Endodermal cell (in vitro differentiated cells): ENCODE measurements around the gene PRR30. TPM values are rescaled to one million over a fixed set of nuclear protein-coding genes. Genes with fewer than 3 reads are reported as not detected.

Source experiments
- DNase-seq: peaks from one replicate; pipeline ENCODE4 v3.0.0-alpha.2; 2017
- H3K27ac ChIP-seq: 2 replicates; pipeline ENCODE4 v1.5.1; 2013; ENCODE audit warnings: mild to moderate bottlenecking, low read depth, low read length, moderate library complexity
- H3K27me3 ChIP-seq: 2 replicates; pipeline ENCODE4 v1.6.1; 2013; ENCODE audit warnings: mild to moderate bottlenecking, low read length, moderate library complexity; ENCODE audit not compliant: insufficient read depth, control insufficient read depth, poor library complexity, severe bottlenecking
- H3K36me3 ChIP-seq: 2 replicates; pipeline ENCODE4 v1.7.0; 2013; ENCODE audit warnings: mild to moderate bottlenecking, low read length, moderate library complexity; ENCODE audit not compliant: control insufficient read depth, insufficient read depth
- H3K4me1 ChIP-seq: one replicate; pipeline ENCODE4 v1.7.0; 2013; ENCODE audit warnings: low read length; ENCODE audit not compliant: control insufficient read depth, insufficient read depth
- H3K4me3 ChIP-seq: 2 replicates; pipeline ENCODE4 v1.5.1; 2013; ENCODE audit warnings: mild to moderate bottlenecking, low read length, moderate library complexity
- H3K9ac ChIP-seq: 2 replicates; pipeline ENCODE4 v1.6.1; 2013; ENCODE audit warnings: mild to moderate bottlenecking, low read length, moderate library complexity; ENCODE audit not compliant: poor library complexity, severe bottlenecking; ENCODE audit errors: extremely low read depth
- H3K9me3 ChIP-seq: 2 replicates; pipeline ENCODE4 v1.6.1; 2013; ENCODE audit warnings: mild to moderate bottlenecking, low read length, moderate library complexity; ENCODE audit not compliant: control insufficient read depth
- H3K27ac Mint-ChIP-seq: 2 replicates; pipeline ENCODE4 v1.8.0; 2020; ENCODE audit warnings: mixed read lengths
- H3K27me3 Mint-ChIP-seq: 2 replicates; pipeline ENCODE4 v1.8.0; 2021; ENCODE audit warnings: mild to moderate bottlenecking, mixed read lengths; ENCODE audit not compliant: insufficient read depth
- H3K36me3 Mint-ChIP-seq: 2 replicates; pipeline ENCODE4 v1.8.0; 2020; ENCODE audit warnings: low read depth, mixed read lengths
- H3K4me1 Mint-ChIP-seq: 2 replicates; pipeline ENCODE4 v1.8.0; 2020; ENCODE audit warnings: mixed read lengths
- H3K4me3 Mint-ChIP-seq: 2 replicates; pipeline ENCODE4 v1.8.0; 2020; ENCODE audit warnings: mild to moderate bottlenecking, moderate library complexity, mixed read lengths
- H3K9me3 Mint-ChIP-seq: 2 replicates; pipeline ENCODE4 v1.8.0; 2020; ENCODE audit warnings: mild to moderate bottlenecking, mixed read lengths
- WGBS, 2 experiments: methylation state at CpG; one replicate each; pipeline versions ENCODE4 v1.1.5 to v1.1.7; 2013; ENCODE audit warnings: missing lambda C conversion rate in 2 of 2, mixed read lengths in 1 of 2; ENCODE audit not compliant: insufficient coverage in 1 of 2, insufficient read length in 1 of 2; 5-methylcytosine and 5-hydroxymethylcytosine counted together
- total RNA-seq, 2 donors: library from RNA; stranded (reverse); fragmentation: NEBNext Ultra II Directional in 1 of 2; extraction: Animal tissue kit (Norgen Biotek cat#: 25700) in 1 of 2; gene quantifications; 2 replicates in 1 of 2; 3 replicates in 1 of 2; pipeline ENCODE4 v1.2.1, GENCODE V29; 2021
- TF ChIP-seq, protein P1 (sequence below): fragments of 200-600 bp; sonication (generic); conservative IDR thresholded peaks from 2 replicates; pipeline ENCODE4 v1.5.0; 2021; ENCODE audit warnings: antibody characterized with exemption, mild to moderate bottlenecking

PRR30 gene
- total RNA-seq, 2 donors from 2014 or later = not detected

DNA sequence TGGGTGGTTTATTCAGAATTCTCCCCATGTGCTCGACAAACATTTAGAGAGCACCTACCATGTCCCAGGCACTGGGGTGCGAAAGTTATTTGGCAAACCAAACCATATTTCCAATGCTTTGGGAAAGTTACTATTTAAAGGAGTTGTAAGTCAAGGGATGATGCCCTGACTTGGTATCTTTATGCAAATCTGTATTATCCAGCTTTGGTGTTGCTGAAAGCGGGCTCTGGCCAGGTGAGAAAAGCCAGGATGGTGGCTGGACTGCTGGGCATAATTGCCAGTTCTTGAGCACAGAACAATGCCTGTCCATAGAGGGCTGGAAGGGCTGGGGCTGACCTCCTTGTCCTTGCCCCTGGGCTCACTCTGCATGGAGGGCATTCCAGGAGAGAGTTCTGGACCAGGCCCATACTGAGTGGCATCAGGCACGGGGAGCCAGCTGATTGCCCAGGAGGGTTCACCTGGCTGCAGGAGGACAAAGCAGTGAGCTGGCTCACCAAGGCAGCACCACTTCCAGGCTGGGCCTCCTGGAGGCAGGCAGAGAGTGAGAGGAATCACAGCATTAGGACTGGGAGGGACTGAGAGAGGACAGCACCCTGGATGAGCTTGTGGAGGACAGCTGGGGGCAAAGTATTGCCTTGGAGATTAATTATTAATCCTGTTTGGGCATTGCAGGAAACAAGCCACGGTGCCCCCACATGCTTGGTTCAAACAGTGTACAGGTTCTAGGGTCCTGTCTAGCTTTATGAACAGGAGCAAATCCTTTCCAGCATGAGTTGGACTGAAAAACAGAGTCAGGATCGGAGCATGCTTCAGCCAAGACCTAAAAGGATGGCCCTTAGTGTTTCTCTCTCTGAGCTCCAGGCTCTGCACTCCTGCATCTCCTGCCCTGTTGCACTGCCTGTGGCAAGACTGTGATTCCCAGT lies 45.5 kb downstream of the PRR30 start:
- Histone ChIP-seq H3K4me3 (no peak overlapping the region), H3K27me3 (peaks cover 5% of the 10 kb centered on the region), H3K4me1 (peaks cover 5% of the 10 kb centered on the region), H3K9ac (no peak overlapping the region), H3K27ac (no peak overlapping the region), H3K36me3 (no peaks in the 10 kb centered on the region), H3K9me3 (no peaks in the 10 kb centered on the region)
- no peaks in the 10 kb centered on the region for H3K36me3 Mint-ChIP-seq
- H3K9me3 Mint-ChIP-seq = no peaks in the 10 kb centered on the region
- no peak overlapping the region for H3K27ac Mint-ChIP-seq
- H3K27me3 Mint-ChIP-seq = peaks cover 3% of the 10 kb centered on the region
- TF ChIP-seq, protein P1, sequence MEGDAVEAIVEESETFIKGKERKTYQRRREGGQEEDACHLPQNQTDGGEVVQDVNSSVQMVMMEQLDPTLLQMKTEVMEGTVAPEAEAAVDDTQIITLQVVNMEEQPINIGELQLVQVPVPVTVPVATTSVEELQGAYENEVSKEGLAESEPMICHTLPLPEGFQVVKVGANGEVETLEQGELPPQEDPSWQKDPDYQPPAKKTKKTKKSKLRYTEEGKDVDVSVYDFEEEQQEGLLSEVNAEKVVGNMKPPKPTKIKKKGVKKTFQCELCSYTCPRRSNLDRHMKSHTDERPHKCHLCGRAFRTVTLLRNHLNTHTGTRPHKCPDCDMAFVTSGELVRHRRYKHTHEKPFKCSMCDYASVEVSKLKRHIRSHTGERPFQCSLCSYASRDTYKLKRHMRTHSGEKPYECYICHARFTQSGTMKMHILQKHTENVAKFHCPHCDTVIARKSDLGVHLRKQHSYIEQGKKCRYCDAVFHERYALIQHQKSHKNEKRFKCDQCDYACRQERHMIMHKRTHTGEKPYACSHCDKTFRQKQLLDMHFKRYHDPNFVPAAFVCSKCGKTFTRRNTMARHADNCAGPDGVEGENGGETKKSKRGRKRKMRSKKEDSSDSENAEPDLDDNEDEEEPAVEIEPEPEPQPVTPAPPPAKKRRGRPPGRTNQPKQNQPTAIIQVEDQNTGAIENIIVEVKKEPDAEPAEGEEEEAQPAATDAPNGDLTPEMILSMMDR = no peak
- H3K4me1 Mint-ChIP-seq = peaks cover 4% of the 10 kb centered on the region
- no peak for DNase-seq
- 90 to 98% methylated on average over 4 to 6 of the region's 6 CpGs for WGBS, 2 experiments
- H3K4me3 Mint-ChIP-seq = no peak overlapping the region

DNA sequence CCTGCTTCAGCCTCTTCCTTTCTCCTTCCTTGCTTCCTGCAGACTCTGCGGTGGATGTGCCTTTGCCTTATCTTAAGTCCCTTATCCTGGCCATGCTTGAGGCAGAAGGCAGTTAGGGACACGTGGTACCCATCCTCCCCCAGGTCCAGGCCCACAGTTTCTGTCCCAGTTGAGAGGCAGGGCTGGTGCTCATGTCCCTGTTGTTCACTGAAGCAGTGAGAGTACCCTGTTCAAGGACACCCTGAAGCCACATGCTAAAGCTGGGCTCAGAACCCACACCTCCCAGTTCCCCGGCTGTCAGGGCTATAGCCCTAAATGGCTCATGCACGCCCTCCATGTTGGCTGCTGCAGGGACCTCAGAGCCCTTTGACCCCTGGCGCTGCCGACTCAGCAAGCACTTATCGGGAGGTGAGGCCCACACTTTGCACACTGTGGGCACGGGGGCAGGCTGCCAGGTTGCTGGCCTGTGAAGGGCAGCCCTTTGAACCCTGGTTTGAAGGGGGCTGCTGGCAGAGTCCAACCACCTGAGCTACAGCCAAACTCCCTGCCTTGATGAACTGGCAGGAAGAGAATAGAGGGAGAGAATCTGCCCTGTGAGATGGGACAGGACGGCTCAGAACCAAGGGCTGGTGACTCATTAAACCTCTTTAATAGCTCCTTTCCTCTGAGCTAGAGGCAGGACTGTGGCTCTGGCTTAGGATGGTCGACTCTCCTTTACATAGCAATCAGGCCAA lies 46.3 kb downstream of the PRR30 start:
- TF ChIP-seq, protein P1 = no peak

DNA sequence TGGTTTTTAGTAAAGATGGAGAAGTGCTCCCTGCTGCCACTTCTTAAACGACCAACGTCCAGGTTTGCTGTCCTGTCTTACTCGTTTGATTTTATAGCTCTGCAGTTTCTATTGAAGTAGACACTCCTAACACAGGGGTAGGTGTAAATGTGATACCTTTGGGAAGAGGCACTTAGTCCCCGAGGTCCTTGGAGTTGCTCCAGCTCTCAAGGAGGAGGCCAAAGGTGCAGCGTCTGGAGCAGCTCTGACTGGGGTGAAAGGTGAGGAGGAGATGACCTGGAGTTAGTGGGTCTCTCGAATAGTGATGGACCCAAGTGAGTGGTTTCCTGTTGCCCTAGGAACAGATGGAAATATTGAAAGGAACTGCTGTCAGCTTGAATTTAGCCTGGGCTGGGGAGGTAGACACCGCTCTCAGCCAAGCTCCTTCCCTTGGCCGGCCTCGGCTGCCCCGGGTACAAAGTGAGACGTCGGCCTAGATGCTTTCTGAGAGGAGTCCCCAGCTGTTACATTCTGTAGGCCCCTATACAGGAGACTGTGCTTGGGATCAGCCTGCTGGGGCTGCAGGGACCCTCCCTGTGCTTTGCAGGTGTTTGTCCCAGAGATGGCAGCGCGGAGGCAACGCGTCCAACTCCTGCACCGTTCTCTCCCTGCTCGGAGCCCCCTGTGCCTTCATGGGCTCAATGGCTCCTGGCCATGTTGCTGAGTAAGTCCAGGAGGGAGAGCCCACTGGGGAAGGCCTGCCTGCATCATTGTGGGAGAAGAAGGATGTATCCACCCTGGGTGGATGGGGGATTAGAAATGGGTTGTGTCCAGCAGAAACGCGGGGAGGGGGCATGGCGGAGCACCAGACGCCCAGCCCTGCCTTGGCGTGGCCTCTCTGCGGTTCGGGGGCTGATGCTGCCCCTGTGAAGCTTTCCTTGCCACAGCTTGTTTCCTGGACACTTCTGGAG lies 47.2 kb downstream of the PRR30 start:
- DNase-seq = no peak
- TF ChIP-seq, protein P1 = no peak
- Mint-ChIP-seq H3K27ac (no peak overlapping the region), H3K4me1 (peaks cover 4% of the 10 kb centered on the region), H3K9me3 (no peaks in the 10 kb centered on the region), H3K4me3 (no peak overlapping the region), H3K36me3 (no peaks in the 10 kb centered on the region), H3K27me3 (peaks cover 20% of the 10 kb centered on the region)
- Histone ChIP-seq H3K36me3 (no peaks in the 10 kb centered on the region), H3K27ac (no peak overlapping the region), H3K4me3 (no peak overlapping the region), H3K9ac (no peak overlapping the region), H3K27me3 (peaks cover 22% of the 10 kb centered on the region), H3K4me1 (peaks cover 5% of the 10 kb centered on the region), H3K9me3 (no peaks in the 10 kb centered on the region)
- 86 to 90% methylated on average over 16 to 25 of the region's 25 CpGs for WGBS, 2 experiments

More for the DNA sequence above, 46.3 kb downstream of the PRR30 start:
- Histone ChIP-seq H3K4me1 (peaks cover 5% of the 10 kb centered on the region), H3K36me3 (no peaks in the 10 kb centered on the region), H3K27me3 (peaks cover 13% of the 10 kb centered on the region), H3K9me3 (no peaks in the 10 kb centered on the region), H3K4me3 (no peak overlapping the region), H3K27ac (no peak overlapping the region), H3K9ac (no peak overlapping the region)
- Mint-ChIP-seq H3K27ac (no peak overlapping the region), H3K9me3 (no peaks in the 10 kb centered on the region), H3K4me1 (peaks cover 4% of the 10 kb centered on the region), H3K27me3 (peaks cover 12% of the 10 kb centered on the region), H3K36me3 (no peaks in the 10 kb centered on the region), H3K4me3 (no peak overlapping the region)
- no peak for DNase-seq
- 84 to 85% methylated on average over 6 to 10 of the region's 10 CpGs for WGBS, 2 experiments
